Vagina (tissue), 2 donors: Measurements from ENCODE around the gene SLC9A9.

Source experiments
- CTCF ChIP-seq, 3 experiments: fragments of 450-650 bp in 2 of 3; fragments of 200-600 bp in 1 of 3; sonication (generic) in 1 of 3; IDR thresholded peaks; one replicate each; pipeline ENCODE4 v1.5.1; 2017 to 2019; ENCODE audit warnings: antibody characterized with exemption in 3 of 3, mild to moderate bottlenecking in 2 of 3, moderate library complexity in 2 of 3
- POLR2A ChIP-seq, 2 donors: fragments of 450-650 bp; IDR thresholded peaks; one replicate each; pipeline ENCODE4 v1.6.1; 2017; ENCODE audit warnings: antibody characterized with exemption in 2 of 2, mild to moderate bottlenecking in 2 of 2, moderate library complexity in 2 of 2

GRCh38 chr3:143360244-143360643 is 488.0 kb downstream of the SLC9A9 start:
- TF ChIP-seq CTCF (IDR thresholded peaks at IDR 0.05) (no peak), POLR2A (IDR thresholded peaks at IDR 0.05) (no peak)
